Measurements from ENCODE around the gene AANAT.

The AANAT gene

DNA sequence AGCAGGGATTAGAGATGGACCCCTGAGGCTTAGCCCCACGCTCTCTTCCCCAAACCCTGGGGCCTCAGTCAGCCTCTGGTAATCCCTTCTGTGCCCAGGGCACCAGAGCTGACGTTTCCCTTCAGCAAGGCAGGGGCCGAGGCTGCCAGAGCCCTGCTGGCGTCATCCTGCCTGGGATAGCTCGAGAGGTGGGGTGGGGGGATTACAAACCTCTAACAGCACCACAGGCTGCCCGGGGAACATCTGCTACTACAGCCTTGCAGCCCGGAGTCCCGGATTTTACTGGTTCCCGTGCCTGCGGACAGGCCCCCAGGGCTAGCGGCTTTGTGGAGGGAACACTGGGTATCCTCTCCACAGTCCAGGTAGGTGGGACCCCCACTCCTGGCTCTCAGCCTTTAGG is at the start of gene AANAT:
Gene AANAT (plus strand): TSS at position 238 of the 400 bp plus-strand sequence. CDS start 1,144 bp downstream, outside the sequence.
- DNase-seq: no peak

DNA sequence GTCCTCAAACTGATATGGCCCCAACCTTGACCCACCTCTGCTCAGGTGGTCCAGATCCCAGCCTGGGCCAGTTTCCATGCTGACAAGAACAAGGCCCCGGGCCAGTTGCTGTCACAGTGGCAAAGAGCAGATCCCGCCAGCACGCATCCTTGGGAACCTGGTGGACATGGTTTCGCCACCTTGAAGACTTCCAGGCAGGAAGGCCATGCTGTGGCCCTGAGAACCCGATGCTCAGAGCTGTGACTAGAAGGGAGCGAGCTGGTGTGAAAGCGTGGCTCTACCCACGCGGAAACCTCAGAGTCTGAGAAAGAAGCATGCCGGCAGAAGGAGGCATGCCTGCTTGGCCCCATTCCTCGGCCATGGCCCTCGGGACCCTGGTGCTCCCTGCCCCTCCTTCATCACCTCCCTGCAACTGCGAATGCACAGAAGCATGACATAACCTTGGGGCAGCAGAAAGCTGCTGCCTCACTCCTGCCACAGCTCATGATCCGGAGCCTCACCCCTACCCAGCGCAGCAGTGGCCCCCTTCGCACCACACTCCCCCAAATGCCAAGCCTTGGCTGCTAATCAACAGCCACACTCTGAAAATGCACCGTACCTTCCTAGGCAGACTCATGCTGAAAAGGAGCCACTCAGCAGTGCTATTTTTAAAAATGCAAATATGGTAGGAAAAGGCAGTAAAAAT is 47.7 kb upstream of the AANAT start:
- no peak for DNase-seq

DNA sequence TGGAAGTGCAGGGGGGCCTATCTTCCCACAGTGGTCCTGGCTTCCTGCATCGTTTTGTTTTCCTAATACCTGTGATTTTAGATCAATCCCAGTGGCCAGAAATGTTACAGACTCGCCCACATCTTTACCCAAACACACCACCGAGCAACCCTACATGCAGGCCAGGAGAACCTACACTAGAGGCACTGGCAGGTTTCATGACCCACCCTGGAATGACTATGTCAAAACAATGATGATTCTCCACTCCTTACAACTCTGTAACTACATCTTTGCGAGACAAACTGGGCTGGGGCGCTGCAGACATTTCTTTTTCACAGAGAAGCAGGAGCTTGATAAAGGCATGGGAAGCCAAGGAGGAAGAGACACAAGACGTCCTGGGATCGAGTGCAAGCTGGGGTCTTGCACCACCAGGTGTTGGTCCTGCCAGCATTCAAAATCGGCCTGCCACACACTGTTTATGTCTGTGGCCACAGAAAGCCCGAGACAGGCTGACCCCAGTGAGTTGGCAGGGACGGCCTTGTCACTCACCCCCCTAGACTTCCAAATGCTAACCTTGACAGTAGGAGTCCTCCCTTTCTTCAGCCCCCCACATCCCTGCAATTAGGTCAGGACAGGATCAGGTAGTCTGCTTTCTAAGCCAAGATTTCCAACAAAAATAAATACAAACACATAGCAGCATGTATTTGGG is 46.9 kb upstream of the AANAT start:
- DNase-seq: no peak

DNA sequence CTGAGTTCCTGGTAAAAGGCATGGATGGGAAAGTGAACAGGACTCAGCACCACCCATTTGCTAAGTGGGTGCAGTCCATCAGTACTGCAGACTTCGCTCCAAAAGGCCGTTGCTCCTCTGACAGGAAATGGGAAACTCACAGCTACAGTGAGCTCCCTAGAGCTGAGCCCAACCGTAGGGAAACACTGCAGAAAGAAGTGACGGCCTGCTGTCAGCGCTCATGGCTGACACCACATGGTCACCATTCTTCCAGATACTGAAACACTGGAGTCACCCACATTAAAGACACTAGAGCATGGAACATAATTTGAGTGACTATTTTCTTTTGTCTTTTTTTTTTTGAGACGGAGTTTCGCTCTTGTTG is 46.4 kb upstream of the AANAT start:
- no peak for DNase-seq

DNA sequence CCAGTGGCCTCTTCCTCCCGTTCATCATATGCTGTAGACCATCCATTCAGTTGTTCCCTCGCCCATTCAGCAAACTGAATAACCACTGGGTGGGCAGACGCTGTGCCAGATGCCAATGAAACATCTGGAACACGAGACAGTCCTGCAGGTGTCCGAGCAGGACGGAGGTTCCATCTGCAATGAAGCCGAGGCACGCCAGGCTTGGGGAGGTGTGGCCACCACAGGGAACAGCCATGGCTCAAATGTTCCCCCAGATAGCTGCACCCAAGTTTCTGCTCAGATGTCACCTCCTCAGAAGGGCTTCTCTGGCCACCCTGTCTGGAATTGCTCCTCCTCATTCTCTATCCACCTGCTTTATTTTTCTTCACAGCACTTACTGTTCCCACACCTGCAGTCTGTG is 45.0 kb upstream of the AANAT start:
- no peak for DNase-seq

DNA sequence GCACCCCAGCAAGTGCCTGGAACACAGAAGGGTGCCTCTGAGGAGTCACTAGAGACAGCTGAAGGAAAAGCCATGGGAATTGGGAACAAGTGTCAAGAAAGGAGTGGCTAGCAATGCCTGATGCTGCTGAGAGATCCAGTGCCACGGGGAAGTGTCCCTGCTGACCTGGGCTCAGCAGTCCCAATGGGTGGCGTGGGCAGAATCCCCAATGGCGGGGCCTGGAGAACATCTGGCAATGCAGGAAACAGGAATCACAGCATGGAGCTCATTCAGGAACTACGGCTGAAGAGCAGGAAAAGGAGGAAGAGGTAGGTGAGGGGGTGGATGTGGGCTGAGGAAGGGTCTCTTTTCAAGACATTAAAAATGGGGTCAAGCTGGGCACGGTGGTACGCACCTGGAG is 44.5 kb upstream of the AANAT start:
- DNase-seq: no peak

DNA sequence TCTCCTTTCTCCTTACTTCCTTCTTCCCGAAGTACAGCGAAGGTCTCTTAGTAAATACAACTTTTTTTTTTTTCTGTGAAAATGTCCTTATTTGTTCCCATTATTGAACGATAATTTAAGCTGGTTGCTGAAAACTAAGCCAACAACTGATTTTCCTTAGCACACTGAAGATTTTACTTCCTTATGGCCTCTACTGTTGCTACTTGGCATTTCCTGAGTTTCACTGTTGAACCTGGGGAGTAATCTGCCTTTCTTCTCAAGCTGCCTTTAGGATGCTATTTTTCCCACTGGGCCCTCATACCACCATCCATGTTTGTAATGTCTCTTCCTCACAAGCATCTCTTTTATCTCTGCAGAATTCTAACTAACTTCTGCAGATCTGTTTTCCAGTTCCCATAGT is 40.5 kb upstream of the AANAT start:
- DNase-seq: no peak

DNA sequence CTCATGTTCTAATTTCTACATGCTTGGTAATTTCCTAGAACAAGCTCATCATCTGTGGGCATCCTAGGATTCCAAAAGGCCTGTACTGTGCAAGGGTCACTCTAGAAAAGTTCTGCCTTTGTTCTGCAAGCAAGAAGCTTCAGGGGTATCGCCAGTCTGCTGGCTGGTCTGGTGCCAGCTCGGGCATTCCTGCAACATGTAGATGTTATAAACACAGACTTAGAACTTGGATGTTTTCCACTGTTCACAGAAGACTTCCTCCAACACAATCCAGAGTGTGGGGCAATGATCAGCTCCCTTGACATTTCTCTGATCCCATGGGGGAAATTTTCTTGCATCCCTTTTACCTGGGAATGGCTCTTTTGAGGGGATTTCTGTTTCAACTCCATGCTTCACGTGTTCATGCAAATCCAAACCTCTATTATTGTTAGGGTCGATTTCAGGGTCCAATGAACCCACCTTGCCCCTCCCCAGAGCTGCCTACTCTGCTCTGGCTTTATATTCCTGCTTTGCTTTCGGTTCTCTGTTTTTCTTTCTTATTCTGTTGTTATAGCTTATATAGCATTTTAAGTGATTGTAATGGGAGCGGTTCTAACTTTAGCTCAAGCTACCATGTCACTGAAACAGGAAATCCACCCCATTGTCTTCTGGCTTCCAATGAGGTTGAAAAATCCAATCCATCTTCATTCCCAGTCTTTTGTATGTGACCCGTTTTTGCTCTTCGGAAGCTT is 39.7 kb upstream of the AANAT start:
- no peak for DNase-seq

DNA sequence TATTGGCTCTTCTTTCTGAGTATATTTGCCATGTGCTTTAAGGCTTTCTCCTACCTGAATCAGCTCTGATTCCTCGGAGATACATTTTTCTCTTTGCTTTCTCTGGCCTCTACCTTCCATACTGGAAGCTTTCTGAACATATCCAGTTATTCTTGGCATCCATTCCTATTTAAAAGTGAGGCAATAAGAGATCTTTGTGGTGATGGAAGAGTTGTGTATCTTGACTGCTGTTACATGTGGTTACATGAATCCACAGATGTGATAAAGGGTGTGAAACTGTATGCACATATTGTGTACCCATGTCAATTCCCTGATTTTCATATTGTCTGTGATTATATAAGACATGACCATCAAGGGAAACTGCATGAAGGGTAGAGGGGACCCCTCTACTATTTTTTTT is 38.9 kb upstream of the AANAT start:
- no peak for DNase-seq

DNA sequence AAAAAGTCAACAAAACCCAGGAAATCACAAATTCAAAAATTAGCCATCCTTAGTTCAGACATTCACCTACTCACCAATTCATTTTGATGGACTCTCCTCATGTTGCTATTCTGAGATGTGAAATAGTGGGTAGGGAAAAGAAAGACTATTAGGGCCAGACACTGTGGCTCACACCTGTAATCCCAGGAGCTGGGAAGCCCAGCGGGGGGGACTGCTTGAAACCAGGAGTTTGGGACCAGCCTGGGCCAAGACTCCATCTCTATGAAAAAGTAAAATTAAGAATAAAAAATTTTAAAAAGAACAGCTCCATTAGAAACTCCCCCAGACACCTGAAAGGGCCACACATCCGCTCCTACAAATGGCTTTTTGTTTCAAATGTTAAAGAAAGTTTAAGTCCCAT is 35.9 kb upstream of the AANAT start:
- DNase-seq: no peak

DNA sequence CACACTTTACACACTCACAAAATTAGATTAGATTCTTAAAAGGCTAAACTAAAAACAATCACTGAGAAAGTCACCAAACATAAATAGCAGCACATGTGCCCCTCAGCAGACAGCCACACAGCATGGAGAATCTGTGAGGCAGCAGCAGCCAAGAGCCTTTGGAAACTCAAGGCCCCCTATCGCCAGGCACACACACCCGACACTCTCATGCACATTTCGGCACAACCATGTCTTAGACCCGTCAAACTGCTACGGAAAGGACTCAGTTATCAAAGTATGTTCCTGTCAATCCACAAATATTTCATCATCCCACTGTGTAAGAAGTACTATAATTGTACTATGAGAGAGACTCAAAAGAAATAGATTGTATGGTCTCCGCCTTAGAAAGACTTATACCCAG is 35.4 kb upstream of the AANAT start:
- DNase-seq: no peak

DNA sequence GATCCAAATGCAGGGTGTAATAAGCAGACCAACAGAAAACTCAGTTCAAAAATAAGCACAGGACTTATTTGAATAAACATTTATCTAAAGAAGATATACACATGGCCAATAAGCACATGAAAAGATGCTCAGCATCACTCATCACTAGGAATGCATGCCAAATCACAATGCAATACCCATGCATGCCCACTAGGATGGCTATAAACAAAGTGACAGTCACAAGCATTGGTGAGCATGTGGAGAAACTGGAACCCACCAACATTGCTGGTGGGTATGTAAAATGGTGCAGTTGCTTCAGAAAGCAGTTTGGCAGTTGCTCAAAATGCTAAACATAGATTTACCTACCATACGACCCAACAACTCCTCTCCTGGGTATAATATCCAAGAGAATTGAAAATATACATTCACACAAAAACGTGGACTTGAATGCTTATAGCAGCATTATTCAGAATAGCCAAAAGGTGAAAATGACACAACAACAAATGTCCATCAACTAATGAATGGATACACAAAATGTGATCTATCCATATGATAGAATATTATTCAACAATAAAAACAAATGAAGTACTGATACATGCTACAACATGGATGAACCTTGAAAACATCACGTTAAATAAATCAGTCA is 34.6 kb upstream of the AANAT start:
- DNase-seq: no peak

DNA sequence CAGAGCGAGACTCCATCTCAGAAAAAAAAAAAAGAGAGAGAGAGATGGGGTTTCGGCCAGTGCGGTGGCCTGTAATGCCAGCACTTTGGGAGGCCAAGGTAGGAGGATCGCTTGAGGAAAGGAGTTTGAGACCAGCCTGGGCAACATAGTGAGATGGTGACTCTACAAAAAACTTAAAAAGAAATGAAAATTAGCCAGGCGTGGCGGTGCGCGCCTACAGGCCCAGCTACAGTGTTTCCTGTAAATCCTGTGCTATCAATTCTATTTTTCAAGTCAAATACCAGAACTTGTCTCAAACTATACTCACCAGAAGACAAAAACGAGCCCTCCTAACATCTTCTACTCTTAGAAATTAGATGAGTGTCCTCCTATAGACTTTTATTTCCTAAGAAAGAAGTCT is 33.7 kb upstream of the AANAT start:
- no peak for DNase-seq

DNA sequence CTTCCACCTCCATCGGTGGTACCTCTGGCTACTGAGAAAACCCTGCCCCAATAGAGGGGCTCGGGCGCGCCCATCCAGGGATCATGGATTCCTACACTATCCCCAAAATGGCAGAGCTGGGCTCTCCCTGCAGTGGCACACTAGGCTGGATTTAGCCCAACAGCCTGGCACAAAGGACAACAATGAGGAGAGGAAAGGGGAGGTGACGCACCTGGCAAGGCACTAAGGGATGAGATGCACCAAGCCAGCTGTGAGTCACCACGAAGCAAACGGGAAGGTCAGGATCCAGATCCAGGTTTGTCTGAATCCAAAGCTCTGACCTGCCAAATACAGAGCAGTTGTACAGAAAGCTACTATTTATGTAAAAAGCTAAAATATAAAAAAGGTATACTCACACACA is 32.5 kb upstream of the AANAT start:
- peak in 1 of 2 experiments; percentile 16 for DNase-seq

DNA sequence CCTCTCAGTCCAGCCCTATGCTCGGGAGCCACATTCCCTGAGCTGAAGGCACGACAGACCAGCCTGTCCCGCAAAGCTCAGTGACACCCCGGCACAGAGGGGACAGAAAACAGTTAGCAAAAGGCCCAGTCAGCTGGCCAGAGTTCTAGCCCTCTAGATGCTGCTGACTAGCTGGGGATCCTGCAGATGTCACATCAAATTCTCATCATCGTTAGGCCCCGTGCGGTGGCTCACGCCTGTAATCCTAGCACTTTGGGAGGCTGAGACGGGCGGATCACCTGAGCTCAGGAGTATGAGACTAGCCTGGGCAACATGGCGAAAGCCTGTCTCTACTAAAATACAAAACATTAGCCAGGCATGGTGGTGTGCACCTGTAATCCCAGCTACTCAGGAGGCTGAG is 31.7 kb upstream of the AANAT start:
- DNase-seq: no peak

DNA sequence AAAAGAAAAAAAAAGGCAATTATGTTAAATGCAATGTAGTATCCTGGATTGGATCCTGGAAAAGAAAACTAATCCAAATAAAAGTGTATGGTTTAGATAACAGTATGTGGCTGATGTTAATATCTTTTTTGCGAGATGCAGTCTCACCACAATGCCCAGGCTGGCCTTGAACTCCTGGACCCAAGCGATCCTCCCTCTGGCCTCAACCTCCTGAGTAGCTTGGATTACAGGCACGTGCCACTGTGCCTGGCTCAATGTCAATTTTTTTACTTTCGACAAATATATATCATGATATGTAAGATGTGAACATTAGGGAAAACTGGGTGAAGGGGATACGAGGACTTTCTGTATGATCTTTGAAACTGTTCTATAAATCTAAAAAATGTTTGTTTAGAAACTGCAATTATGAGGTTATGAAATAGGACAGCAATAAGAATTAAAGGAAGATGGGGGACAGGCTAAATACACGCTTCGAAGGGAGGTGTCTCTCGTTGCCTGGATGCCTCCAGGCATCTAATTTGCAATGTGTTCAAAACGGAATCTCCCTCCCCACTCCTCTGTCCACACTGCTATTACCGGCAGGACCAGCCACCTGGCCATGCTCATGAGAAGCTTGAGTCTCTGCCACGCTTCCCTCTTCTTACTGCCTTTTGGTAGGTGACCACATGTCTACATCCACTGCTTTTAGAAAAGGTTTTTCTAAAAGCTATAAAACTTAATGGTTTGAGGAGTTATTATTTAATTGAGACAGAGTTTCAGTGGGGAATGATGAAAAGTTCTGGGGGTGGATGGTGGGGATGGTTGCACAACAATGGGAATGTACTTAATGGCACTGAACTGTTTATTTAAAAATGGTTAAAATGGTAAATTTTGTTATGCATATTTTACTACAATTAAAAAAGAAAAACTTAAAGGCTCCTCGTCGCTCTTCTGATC is 29.7 kb upstream of the AANAT start:
- DNase-seq: peak; percentile 76 to 88

DNA sequence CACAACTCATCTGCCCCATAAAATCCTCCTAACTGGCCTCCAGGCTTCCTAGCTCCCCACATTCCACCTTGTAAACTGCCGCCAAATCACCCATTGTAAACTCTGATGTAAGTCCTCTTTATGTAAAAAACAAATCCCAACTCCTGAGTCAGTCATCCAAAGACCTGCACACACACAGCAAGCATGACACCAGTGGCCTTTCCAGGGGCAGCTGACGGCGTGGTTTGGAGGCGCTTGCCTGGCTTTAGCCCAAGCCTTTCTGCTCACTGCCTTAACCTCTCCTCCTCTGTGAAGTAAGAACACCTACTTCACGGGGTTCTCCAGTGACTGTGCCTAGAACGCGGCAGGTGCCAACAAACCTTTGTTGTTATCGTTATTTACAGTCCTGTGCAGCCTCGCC is 28.5 kb upstream of the AANAT start:
- no peak for DNase-seq

DNA sequence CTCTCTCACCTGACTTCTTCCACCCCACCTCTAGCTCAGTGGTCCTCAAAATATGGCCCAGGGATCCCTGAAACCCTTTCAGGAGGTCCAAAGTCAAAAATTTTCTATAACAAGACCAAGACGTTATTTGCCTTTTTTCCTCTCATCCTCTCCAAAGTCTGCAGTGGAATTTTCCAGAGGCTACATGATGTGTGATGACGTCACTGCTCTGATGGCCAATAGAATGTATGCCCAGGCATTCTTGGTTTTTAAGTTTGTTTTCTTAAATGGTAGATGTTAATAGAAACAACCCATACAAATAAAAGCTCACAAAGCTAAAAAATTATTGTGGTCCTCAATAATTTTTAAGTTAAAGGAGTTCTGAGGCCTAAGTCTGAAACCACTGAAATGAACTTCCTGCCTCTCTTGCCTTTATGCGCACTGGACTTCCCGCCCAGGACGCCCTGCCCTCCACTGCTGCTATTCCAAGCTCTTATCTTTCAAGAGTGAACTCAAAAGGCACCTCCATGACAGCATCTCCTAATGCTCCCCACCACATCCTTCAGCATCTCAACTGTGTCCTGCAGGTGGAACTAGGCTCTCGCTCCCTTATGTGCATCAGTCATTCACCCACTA is 28.0 kb upstream of the AANAT start:
- DNase-seq: no peak

DNA sequence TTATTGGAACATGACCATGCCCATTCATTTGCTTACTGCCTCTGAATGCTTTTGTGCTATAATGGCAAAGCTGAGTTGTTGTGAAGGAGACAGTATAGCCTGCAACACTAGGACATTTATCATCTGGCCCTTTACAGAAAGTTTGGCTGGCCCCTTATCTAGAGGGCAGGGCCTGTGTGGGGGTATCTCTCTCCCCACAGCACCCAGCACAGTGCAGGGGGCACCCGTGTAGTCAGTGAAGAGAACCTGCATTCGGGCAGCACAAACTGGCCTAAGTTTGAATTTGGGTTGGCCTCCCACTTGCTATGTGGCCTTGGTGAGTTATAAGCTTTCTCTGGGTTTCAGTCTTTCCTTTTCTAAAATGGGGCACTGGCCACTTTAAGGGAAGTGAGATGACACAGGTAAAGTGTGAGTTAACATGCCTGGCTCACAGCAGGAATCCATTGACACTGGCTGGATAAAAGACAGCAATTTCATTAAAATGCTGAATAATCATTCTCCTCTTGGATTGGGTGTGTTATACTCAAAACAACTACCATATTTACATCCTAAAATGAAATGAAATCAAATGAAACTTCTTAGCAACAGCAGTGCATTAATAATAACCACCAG is 26.5 kb upstream of the AANAT start:
- no peak for DNase-seq

DNA sequence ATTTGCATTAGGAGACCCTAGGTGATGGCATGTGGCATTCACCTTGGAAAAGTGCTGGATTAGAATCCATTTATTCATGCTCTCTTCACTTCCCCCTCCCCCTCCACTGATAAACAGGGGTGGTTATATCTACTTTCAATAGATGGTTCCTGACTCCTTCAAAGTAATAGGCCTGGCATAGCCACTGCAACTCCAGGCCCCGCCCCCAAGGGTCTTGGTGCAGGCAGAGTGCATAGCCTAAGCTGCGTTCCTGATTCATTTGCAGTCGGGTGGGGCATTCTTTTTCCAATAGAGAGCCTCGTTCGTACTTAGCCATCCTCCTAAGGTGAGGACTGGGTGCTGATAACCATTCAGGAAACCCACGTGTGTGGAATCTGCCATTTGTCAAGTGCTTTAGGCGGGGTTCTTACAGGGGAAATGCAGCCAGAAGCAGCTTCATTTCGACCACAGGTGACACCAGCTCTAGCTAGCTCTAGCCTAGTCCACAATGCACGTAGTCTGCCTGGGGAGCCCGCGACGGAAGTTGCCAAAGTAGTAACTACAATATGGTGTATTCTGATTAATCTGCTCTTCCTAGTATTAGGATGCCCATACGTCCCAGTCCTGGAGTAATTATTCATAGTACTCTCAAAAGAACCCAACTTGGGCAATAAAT is 25.6 kb upstream of the AANAT start:
- DNase-seq: no peak
